HG02588 (cell line): ENCODE measurements around the gene DUOXA1.

ENCODE experiments used
- ATAC-seq: cut with Tn5 transposase; IDR thresholded peaks from one replicate; pipeline ENCODE4 v1.9.1; 2021; ENCODE audit warnings: mild to moderate bottlenecking, moderate library complexity; ENCODE audit not compliant: unreplicated experiment

The DUOXA1 gene

GRCh38 chr15:45129651-45130129 is at the start of gene DUOXA1, which contains the start of gene DUOX1:
Gene DUOXA1, minus strand, starts transcription at chr15:45129879. Its CDS starts 6,865 bp downstream, at chr15:45123014.
Gene DUOX1, plus strand, starts transcription at chr15:45129994. Its CDS starts 1,973 bp downstream, at chr15:45131967.
- ATAC-seq: no peak

GRCh38 chr15:45177285-45177684 is 47.6 kb upstream of the DUOXA1 start:
- no peak for ATAC-seq

GRCh38 chr15:45174577-45174976 is 44.9 kb upstream of the DUOXA1 start:
- no peak for ATAC-seq

GRCh38 chr15:45174069-45174468 is 44.4 kb upstream of the DUOXA1 start:
- ATAC-seq: no peak

GRCh38 chr15:45171912-45172311 is 42.2 kb upstream of the DUOXA1 start:
- no peak for ATAC-seq

- ATAC-seq: no peak
Observed at GRCh38 chr15:45169608-45170480, 40.2 kb upstream of the DUOXA1 start.

GRCh38 chr15:45168751-45169551 is 39.3 kb upstream of the DUOXA1 start:
- no peak for ATAC-seq

- ATAC-seq: no peak
Observed at GRCh38 chr15:45168286-45168685, 38.6 kb upstream of the DUOXA1 start.

GRCh38 chr15:45167631-45168205 is 38.0 kb upstream of the DUOXA1 start:
- no peak for ATAC-seq

- ATAC-seq: peak; percentile 87
Observed at GRCh38 chr15:45166834-45167630, 37.4 kb upstream of the DUOXA1 start.

GRCh38 chr15:45165536-45165935 is 35.9 kb upstream of the DUOXA1 start:
- ATAC-seq: no peak

GRCh38 chr15:45164914-45165313 is 35.2 kb upstream of the DUOXA1 start:
- no peak for ATAC-seq

- no peak for ATAC-seq
Observed at GRCh38 chr15:45163508-45163856, 33.8 kb upstream of the DUOXA1 start.

GRCh38 chr15:45162771-45163507 is 33.3 kb upstream of the DUOXA1 start:
- no peak for ATAC-seq

GRCh38 chr15:45161666-45162065 is 32.0 kb upstream of the DUOXA1 start:
- no peak for ATAC-seq

GRCh38 chr15:45157974-45158373 is 28.3 kb upstream of the DUOXA1 start:
- no peak for ATAC-seq

GRCh38 chr15:45156744-45157455 is 27.2 kb upstream of the DUOXA1 start:
- no peak for ATAC-seq

GRCh38 chr15:45155739-45156138 is 26.1 kb upstream of the DUOXA1 start:
- ATAC-seq: no peak
